ENCODE results near the gene ABHD14A. TPM values are rescaled to one million over a fixed set of nuclear protein-coding genes. Genes with fewer than 3 reads are reported as not detected.

The ABHD14A gene
- total and polyA plus RNA-seq, 9 donors: 11.1 to 17.6 (median 13.9) TPM

DNA sequence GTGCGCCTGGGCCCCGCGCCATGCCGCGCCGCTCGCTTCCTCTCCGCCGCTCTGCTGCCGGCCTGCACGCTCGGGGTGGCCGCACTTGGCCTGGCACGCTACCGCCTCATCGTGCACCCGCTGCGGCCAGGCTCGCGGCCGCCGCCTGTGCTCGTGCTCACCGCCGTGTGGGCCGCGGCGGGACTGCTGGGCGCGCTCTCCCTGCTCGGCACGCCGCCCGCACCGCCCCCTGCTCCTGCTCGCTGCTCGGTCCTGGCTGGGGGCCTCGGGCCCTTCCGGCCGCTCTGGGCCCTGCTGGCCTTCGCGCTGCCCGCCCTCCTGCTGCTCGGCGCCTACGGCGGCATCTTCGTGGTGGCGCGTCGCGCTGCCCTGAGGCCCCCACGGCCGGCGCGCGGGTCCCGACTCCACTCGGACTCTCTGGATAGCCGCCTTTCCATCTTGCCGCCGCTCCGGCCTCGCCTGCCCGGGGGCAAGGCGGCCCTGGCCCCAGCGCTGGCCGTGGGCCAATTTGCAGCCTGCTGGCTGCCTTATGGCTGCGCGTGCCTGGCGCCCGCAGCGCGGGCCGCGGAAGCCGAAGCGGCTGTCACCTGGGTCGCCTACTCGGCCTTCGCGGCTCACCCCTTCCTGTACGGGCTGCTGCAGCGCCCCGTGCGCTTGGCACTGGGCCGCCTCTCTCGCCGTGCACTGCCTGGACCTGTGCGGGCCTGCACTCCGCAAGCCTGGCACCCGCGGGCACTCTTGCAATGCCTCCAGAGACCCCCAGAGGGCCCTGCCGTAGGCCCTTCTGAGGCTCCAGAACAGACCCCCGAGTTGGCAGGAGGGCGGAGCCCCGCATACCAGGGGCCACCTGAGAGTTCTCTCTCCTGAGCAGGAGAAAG, 18.7 kb upstream of the ABHD14A start:
- peaks cover 14% of the 10 kb centered on the region for H3K27me3 ChIP-seq (ENCODE audit: control insufficient read depth, insufficient read depth, low read length)
- no peaks in the 10 kb centered on the region for H3K9me3 ChIP-seq (replicated peaks; ENCODE audit: control insufficient read depth, low read depth, low read length)
- DNase-seq: peak; percentile 79
- H3K36me3 ChIP-seq (ENCODE audit: control insufficient read depth, insufficient read depth, low read length): peaks cover 40% of the 10 kb centered on the region
- no peak overlapping the region for H3K27ac ChIP-seq (ENCODE audit: low read length)
- peak overlapping the region; percentile 8 for H3K4me3 ChIP-seq (ENCODE audit: low read length)
- WGBS (ENCODE audit: insufficient coverage): 1% methylated on average over 95 of the region's 97 CpGs
- H3K4me1 ChIP-seq (ENCODE audit: control insufficient read depth, insufficient read depth, low read length): peaks cover 22% of the 10 kb centered on the region

DNA sequence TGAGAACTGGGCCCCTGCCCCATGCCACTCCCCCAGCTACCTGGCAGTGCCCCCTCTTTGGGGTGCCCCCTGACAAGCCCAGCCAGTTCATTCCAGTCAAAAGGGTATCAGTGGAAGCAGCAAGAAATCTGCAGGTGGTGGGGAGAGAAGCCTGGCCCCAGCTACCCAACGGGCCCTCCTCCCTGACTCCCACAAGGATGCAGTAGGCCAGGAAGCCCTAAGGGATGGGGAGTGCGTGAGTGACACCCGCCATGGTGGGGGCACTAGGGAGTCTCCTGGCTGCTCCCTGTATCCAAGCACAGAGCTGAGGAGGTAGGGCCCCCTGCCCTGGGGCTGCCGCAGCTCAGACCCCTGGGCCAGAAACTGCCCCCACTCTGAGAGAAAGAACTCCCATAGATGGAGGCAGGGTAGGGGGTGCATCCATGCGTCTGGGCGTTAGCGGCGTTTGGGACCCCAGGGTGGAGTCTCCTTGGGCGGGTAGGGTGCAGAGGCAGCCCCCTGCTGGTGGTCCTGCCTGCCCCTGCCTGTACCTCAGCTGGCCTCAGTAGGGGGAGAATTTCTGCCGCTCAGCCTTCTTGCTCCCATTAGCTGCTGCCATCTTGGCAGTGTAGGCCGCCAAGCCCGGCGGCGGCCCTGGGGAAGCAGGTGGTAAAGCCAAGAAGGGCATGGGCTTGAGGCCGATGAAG, 17.2 kb upstream of the ABHD14A start:
- H3K36me3 ChIP-seq (ENCODE audit: control insufficient read depth, insufficient read depth, low read length): peaks cover 43% of the 10 kb centered on the region
- peaks cover 35% of the 10 kb centered on the region for H3K4me1 ChIP-seq (ENCODE audit: control insufficient read depth, insufficient read depth, low read length)
- DNase-seq: no peak
- 96% methylated on average over 9 of the region's 15 CpGs for WGBS (ENCODE audit: insufficient coverage)
- no peaks in the 10 kb centered on the region for H3K9me3 ChIP-seq (replicated peaks; ENCODE audit: control insufficient read depth, low read depth, low read length)
- H3K27me3 ChIP-seq (ENCODE audit: control insufficient read depth, insufficient read depth, low read length): peaks cover 14% of the 10 kb centered on the region
- no peak overlapping the region for H3K27ac ChIP-seq (ENCODE audit: low read length)
- H3K4me3 ChIP-seq (ENCODE audit: low read length): no peak overlapping the region

DNA sequence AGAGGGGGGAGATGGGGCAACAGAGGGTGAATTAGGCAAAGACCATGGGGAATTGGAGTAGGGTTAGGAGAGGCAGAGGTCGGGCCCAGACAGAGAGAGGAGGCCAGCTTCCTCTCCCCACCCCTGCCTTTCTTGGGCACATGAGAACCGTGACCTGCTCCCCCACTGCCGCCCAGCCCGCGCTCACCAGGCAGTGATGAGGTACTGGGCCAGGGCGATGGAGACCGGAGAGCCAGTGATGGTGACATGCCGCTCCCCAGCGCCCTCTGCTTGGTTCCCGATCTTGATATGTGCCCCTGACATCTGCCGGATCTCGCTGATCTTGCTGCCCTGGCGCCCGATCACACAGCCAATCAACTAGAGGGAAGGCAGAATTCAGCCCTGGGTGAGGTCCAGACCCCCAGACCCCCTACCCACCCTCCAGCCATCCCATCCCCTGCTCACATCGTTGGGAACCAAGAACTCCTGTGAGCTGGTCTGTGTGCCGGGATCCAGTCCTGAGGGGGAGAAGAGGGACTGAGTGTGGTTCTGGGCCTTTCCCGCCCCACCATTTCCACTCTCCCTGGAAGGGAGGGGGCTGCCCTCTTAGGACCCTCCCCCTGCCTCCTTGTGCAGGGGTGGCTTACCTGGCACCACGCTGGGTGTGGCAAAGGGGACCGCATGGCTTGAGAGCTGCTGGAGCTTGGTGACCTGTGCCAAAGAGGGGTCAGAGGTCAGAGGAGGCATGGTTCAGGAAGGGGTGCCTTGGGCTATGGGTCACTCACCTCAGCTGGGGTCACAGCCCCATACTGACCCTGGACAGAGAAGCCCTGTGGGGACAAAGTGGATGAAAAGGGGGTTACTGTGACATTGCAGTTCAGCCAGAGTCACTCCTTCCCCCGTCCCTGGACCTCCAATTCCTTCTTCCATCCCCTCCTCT, 16.0 kb upstream of the ABHD14A start:
- peaks cover 13% of the 10 kb centered on the region for H3K27me3 ChIP-seq (ENCODE audit: control insufficient read depth, insufficient read depth, low read length)
- H3K27ac ChIP-seq (ENCODE audit: low read length): no peak overlapping the region
- no peak for DNase-seq
- H3K4me1 ChIP-seq (ENCODE audit: control insufficient read depth, insufficient read depth, low read length): peaks cover 47% of the 10 kb centered on the region
- no peak overlapping the region for H3K4me3 ChIP-seq (ENCODE audit: low read length)
- WGBS (ENCODE audit: insufficient coverage): 95% methylated on average over 15 of the region's 20 CpGs
- H3K36me3 ChIP-seq (ENCODE audit: control insufficient read depth, insufficient read depth, low read length): peaks cover 43% of the 10 kb centered on the region
- no peaks in the 10 kb centered on the region for H3K9me3 ChIP-seq (replicated peaks; ENCODE audit: control insufficient read depth, low read depth, low read length)

DNA sequence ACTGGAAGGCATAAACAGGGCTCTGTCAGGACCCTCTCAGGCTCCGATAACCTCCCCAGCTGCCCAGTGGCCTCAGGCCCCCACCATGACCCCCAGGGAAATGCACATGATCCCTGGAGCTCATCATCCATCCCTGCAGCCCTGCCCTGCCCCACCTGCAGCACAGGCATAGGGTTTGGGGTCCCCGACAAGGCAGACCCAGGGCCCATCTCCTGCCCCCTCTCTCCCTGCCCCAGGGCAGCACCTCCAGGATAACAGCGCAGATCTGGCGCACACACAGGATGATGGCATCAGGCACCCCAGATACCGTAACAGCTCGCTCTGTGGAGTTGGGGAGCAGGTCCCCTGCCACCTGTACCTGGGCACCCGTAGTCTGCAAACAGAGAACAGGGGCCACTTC, 15.2 kb upstream of the ABHD14A start:
- Histone ChIP-seq H3K9me3 (replicated peaks; ENCODE audit: control insufficient read depth, low read depth, low read length) (no peaks in the 10 kb centered on the region), H3K36me3 (ENCODE audit: control insufficient read depth, insufficient read depth, low read length) (peaks cover 43% of the 10 kb centered on the region), H3K4me1 (ENCODE audit: control insufficient read depth, insufficient read depth, low read length) (peaks cover 54% of the 10 kb centered on the region), H3K4me3 (ENCODE audit: low read length) (no peak overlapping the region), H3K27ac (ENCODE audit: low read length) (no peak overlapping the region), H3K27me3 (ENCODE audit: control insufficient read depth, insufficient read depth, low read length) (peaks cover 9% of the 10 kb centered on the region)
- WGBS (ENCODE audit: insufficient coverage): 100% methylated on average over 7 of the region's 7 CpGs
- no peak for DNase-seq

DNA sequence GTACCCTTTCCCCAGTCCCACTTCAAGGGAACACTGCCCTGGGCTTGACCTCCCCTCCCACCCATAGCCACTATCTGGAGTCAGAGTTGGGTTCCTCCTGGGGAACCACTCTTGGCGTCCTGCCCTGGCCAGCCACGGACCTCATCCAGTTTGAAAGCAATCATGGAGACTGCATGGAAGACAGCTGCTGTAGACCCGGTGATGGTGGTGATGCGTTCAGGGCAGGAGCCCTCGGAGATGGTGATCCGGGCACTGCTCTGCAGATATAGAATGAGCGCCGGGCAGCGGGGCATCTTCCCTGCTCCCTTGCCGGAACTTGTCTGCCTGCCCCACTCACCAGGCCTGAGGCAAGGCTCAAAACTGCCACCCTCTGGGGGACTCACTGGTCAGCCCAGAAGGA, 14.5 kb upstream of the ABHD14A start:
- no peak overlapping the region for H3K4me3 ChIP-seq (ENCODE audit: low read length)
- H3K27me3 ChIP-seq (ENCODE audit: control insufficient read depth, insufficient read depth, low read length): peaks cover 2% of the 10 kb centered on the region
- DNase-seq: no peak
- H3K9me3 ChIP-seq (replicated peaks; ENCODE audit: control insufficient read depth, low read depth, low read length): no peaks in the 10 kb centered on the region
- H3K4me1 ChIP-seq (ENCODE audit: control insufficient read depth, insufficient read depth, low read length): peaks cover 55% of the 10 kb centered on the region
- H3K36me3 ChIP-seq (ENCODE audit: control insufficient read depth, insufficient read depth, low read length): peaks cover 45% of the 10 kb centered on the region
- no peak overlapping the region for H3K27ac ChIP-seq (ENCODE audit: low read length)
- 81% methylated on average over 6 of the region's 10 CpGs for WGBS (ENCODE audit: insufficient coverage)

DNA sequence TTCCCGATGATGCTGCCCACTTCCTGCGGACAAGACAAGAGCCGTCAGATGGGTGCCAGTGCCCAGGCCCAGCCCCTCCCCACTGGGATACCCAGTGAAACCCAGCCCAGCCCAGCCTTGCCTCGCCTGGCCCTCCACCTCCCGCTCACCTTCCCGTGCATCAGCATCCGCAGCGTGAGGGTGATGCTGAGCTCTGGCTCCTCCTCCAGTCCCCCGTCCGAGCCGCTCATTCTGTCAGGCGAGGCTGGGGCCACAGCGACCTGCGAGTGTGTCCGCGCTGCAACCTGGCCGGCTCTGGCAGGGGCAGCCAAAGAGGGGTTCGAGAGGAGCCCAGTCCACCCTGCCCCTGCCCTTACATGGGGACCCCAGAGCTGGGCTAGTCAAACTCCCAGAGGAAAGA, 13.9 kb upstream of the ABHD14A start:
- Histone ChIP-seq H3K27ac (ENCODE audit: low read length) (no peak overlapping the region), H3K4me3 (ENCODE audit: low read length) (no peak overlapping the region), H3K4me1 (ENCODE audit: control insufficient read depth, insufficient read depth, low read length) (peaks cover 58% of the 10 kb centered on the region), H3K36me3 (ENCODE audit: control insufficient read depth, insufficient read depth, low read length) (peaks cover 45% of the 10 kb centered on the region), H3K9me3 (replicated peaks; ENCODE audit: control insufficient read depth, low read depth, low read length) (no peaks in the 10 kb centered on the region), H3K27me3 (ENCODE audit: control insufficient read depth, insufficient read depth, low read length) (no peaks in the 10 kb centered on the region)
- WGBS (ENCODE audit: insufficient coverage): 87% methylated on average over 18 of the region's 18 CpGs
- no peak for DNase-seq

DNA sequence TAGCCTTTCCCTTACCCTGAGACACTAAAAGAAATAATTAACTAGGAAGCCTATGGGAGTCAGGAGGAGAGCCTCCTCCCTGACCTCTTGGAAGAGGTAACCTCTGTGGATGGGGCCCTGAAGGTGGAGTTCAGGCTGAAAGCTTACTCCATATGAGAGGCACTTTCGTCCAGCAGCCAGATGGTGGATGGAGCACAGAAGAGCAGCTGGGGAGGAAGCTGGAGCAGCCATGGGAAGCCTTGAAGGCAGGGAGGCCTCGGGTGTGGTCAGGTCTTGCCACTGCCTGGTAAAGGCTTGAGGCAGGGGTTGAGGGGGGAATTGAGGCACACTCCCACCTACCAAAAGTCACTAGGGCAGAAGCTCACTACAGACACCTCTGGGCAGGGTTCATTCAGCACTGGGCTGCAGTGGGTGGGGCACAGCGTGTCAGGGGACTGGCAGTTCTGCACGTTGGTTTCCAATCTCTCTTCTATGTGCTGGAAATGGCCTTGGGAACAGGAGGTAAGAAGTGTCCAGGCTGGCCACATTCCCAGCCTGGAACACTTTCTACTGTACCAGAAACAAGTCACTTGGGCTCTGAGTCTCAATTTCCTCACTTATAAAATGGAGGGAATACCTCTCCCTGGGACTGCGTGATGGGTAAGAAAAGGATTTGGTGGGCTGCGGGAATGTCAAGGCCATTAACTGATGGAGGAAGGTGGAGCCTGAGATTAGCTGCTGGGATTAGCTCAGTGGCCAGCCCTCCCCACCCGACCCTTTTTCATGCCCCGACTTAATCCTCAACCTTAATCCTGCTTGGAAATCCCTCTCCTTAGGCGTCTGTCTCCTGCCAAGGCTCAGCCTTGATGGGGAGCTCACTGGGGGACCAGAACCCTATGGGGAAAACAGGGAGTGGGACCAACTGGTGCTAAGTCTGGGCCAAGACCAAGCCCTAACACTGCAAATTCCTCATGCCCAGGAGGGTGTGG, 13.0 kb upstream of the ABHD14A start:
- WGBS (ENCODE audit: insufficient coverage): 45% methylated on average over 3 of the region's 9 CpGs
- H3K36me3 ChIP-seq (ENCODE audit: control insufficient read depth, insufficient read depth, low read length): peaks cover 45% of the 10 kb centered on the region
- peaks cover 58% of the 10 kb centered on the region for H3K4me1 ChIP-seq (ENCODE audit: control insufficient read depth, insufficient read depth, low read length)
- DNase-seq: no peak
- no peaks in the 10 kb centered on the region for H3K9me3 ChIP-seq (replicated peaks; ENCODE audit: control insufficient read depth, low read depth, low read length)
- no peaks in the 10 kb centered on the region for H3K27me3 ChIP-seq (ENCODE audit: control insufficient read depth, insufficient read depth, low read length)
- H3K4me3 ChIP-seq (ENCODE audit: low read length): no peak overlapping the region
- H3K27ac ChIP-seq (ENCODE audit: low read length): no peak overlapping the region

DNA sequence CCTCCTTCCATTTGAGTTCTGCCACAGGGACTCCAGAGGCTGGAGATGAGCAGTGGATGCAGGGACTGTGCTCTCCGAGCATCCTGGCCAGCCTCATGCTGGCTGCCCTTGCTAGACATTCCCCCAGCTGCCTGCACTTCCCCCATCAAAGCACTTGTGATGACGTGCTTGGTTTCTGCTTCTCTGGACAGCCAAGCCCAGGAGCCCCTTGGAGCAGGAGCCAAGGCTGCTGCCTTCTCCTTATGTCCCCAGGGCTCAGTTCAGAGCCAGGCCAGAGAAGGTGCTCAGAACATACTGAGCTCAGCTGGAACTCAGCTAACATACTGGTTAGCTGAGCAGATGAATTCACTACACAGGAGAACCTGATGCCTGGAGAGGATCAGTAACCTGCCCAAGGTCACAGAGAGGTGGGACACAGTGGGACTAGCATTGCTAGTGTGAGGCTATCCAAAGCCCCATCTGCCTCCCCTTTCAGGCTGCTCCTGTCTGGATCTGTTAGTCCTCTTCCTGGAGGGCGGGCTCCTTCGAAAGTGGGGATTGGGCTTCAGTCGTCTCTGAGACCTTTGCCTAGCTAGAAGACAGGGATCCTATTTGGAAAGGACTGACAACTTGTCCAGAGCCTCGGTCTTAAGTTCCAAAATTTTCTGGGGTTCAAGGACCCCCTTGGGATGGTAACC, 11.9 kb upstream of the ABHD14A start:
- Histone ChIP-seq H3K4me3 (ENCODE audit: low read length) (no peak overlapping the region), H3K9me3 (replicated peaks; ENCODE audit: control insufficient read depth, low read depth, low read length) (no peaks in the 10 kb centered on the region), H3K27me3 (ENCODE audit: control insufficient read depth, insufficient read depth, low read length) (no peaks in the 10 kb centered on the region), H3K4me1 (ENCODE audit: control insufficient read depth, insufficient read depth, low read length) (peaks cover 58% of the 10 kb centered on the region), H3K27ac (ENCODE audit: low read length) (peak overlapping the region; percentile 4), H3K36me3 (ENCODE audit: control insufficient read depth, insufficient read depth, low read length) (peaks cover 36% of the 10 kb centered on the region)
- peak; percentile 77 for DNase-seq
- 39% methylated on average over 4 of the region's 6 CpGs for WGBS (ENCODE audit: insufficient coverage)

All from muscle of leg (tissue), 11 donors.